Naive thymus-derived CD4-positive, alpha-beta T cell (primary cell): ENCODE results near the gene PCSK4. TPM values are rescaled to one million over a fixed set of nuclear protein-coding genes. Genes with fewer than 3 reads are reported as not detected.

ENCODE experiments used
- ATAC-seq: fragments of 150-1000 bp; cut with Tn5 transposase; 2 replicates; pipeline ENCODE4 v1.10.0; 2021; ENCODE audit warnings: mild to moderate bottlenecking, moderate library complexity
- CTCF ChIA-PET: fragments of 350-600 bp; sonication (Branson Sonifier 250); formaldehyde crosslinking; loops from one replicate; lab custom pipeline; 2021; ENCODE audit warnings: antibody characterized with exemption; lab: Charles Lee
- POLR2A ChIA-PET: fragments of 350-600 bp; sonication (Branson Sonifier 250); formaldehyde crosslinking; loops from one replicate; lab custom pipeline; 2021; ENCODE audit warnings: antibody characterized with exemption, inconsistent platforms; lab: Charles Lee
- DNase-seq, 9 donors: peaks; one replicate each; pipeline versions ENCODE4 v3.0.0 to v3.0.0-alpha.2; 2020 to 2022; ENCODE audit warnings: mixed read lengths in 1 of 9
- H3K27ac ChIP-seq: one replicate; pipeline ENCODE4 v1.7.0; 2013; ENCODE audit warnings: mild to moderate bottlenecking, low read depth, low read length, moderate library complexity
- H3K27me3 ChIP-seq, 2 donors: one replicate each; pipeline ENCODE4 v1.7.0; 2013; ENCODE audit warnings: low read length in 2 of 2, mild to moderate bottlenecking in 2 of 2, moderate library complexity in 2 of 2; ENCODE audit not compliant: control insufficient read depth in 2 of 2, insufficient read depth in 2 of 2
- H3K36me3 ChIP-seq, 3 experiments: 1 replicate in 2 of 3; 2 replicates in 1 of 3; pipeline ENCODE4 v1.7.0; 2013; ENCODE audit warnings: low read length in 3 of 3, mild to moderate bottlenecking in 3 of 3, moderate library complexity in 1 of 3; ENCODE audit not compliant: insufficient read depth in 3 of 3, control insufficient read depth in 2 of 3
- H3K4me1 ChIP-seq, 2 donors: one replicate each; pipeline ENCODE4 v1.7.0; 2013; ENCODE audit warnings: low read length in 2 of 2, mild to moderate bottlenecking in 2 of 2, moderate library complexity in 1 of 2; ENCODE audit not compliant: control insufficient read depth in 2 of 2, insufficient read depth in 2 of 2
- H3K4me3 ChIP-seq: 2 replicates; pipeline ENCODE4 v1.7.0; 2013; ENCODE audit warnings: mild to moderate bottlenecking, low read length
- H3K9me3 ChIP-seq, 3 experiments: 1 replicate in 2 of 3; 2 replicates in 1 of 3; pipeline ENCODE4 v1.7.0; 2013; ENCODE audit warnings: low read length in 3 of 3; ENCODE audit not compliant: control insufficient read depth in 2 of 3
- H3K27ac Mint-ChIP-seq, 9 donors: one replicate each; pipeline ENCODE4 v1.8.0; 2020 to 2022; ENCODE audit warnings: mixed read lengths in 9 of 9, mild to moderate bottlenecking in 8 of 9, moderate library complexity in 5 of 9, inconsistent platforms in 2 of 9
- H3K27me3 Mint-ChIP-seq, 5 donors: one replicate each; pipeline ENCODE4 v1.8.0; 2021 to 2022; ENCODE audit warnings: mixed read lengths in 5 of 5, mild to moderate bottlenecking in 1 of 5
- H3K36me3 Mint-ChIP-seq, 5 donors: one replicate each; pipeline ENCODE4 v1.8.0; 2020 to 2022; ENCODE audit warnings: mixed read lengths in 5 of 5, mild to moderate bottlenecking in 3 of 5, inconsistent platforms in 1 of 5
- H3K4me1 Mint-ChIP-seq, 7 donors: one replicate each; pipeline ENCODE4 v1.8.0; 2020 to 2022; ENCODE audit warnings: mixed read lengths in 7 of 7, mild to moderate bottlenecking in 3 of 7, inconsistent platforms in 1 of 7
- H3K4me3 Mint-ChIP-seq, 10 donors: one replicate each; pipeline ENCODE4 v1.8.0; 2020 to 2022; ENCODE audit warnings: mild to moderate bottlenecking in 10 of 10, mixed read lengths in 10 of 10, moderate library complexity in 6 of 10, inconsistent platforms in 2 of 10
- H3K9me3 Mint-ChIP-seq, 11 donors: one replicate each; pipeline ENCODE4 v1.8.0; 2020 to 2022; ENCODE audit warnings: mixed read lengths in 11 of 11, mild to moderate bottlenecking in 4 of 11, inconsistent platforms in 1 of 11, moderate library complexity in 1 of 11
- intact Hi-C, 2 donors: fragments of 100-400 bp; cut with micrococcal nuclease; formaldehyde crosslinking; loops; one replicate each; pipeline ENCODE4 v1.15.1; 2023
- polyA plus RNA-seq, 2 donors: library from polyadenylated mRNA; unstranded; fragments of 300-500 nt; fragmentation: Illumina TruSeq; gene quantifications; one replicate each; pipeline ENCODE4 v1.2.3, GENCODE V29; 2021
- total RNA-seq, 6 experiments: library from RNA in 5 of 6; stranded (reverse) in 5 of 6; gene quantifications; 1 replicate in 5 of 6; 2 replicates in 1 of 6; pipeline ENCODE4 v1.2.3 and lab custom pipeline; 2021 to 2026

The PCSK4 gene
- total and polyA plus RNA-seq, 7 experiments from 2014 or later = 0.64 to 10.8 (median 7.4) TPM

DNA sequence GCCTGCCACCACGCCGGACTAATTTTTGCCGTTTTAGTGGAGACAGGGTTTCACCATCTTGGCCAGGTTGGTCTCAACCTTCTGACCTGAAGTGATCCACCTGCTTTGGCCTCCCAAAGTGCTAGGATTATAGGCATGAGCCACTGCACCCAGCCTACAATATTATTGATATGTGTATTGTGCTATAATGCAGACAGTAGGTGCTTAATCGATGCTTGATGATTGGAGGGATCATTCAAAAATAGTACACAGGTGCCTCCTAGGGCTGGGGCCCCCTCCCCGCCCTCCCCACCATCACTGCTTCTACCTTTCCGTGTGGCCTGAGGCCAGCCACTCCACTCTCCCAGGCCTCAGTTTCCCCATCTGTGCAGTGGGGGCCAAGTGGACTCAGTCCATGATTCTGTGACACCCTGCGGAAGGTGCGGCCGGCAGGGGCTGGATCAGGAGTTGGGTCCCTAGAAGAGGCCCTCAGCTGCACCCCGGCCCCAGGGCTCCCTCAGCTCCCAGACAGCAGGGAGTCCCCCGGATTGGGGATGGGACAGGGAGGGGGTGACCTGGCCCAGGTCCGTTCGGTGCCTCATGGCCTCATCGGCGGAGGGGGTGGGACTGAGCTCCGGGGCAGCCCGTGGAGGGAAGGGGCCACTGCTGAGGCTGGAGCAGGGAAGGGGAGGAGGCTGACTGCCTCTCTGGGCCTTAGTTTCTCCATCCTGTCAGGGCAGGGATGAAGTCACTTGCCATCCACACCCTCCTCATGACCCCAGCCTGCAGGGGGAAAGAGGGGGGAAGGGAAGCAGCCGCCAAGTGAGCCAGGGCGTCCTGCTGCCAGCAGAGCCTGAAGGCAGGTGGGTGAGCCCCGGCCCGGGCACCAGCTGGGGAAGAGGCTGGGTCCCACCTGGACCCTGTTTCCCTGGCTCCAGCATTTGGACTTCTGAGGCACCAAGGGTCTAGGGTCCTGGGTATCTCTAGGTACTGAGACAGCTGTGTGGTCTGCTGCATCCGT is 21.5 kb upstream of the PCSK4 start:
- ChIA-PET CTCF (no interaction called here), POLR2A (interaction anchor here (0.6 kb wide), 1 partner anchor 71 kb away, joined by 3 read pairs; no protein-coding TSS in a partner anchor)
- Mint-ChIP-seq H3K36me3 (peaks cover 0 to 3% (median 0%) of the 10 kb centered on the region in 5 donors), H3K9me3 (peaks cover 0 to 5% (median 0%) of the 10 kb centered on the region in 11 donors), H3K4me3 (peak overlapping the region; percentile 64 to 85 (median 74)), H3K27ac (peak overlapping the region in 7 of 9 donors; percentile 8 to 75 (median 63)), H3K4me1 (peaks cover 7 to 37% (median 24%) of the 10 kb centered on the region in 7 donors), H3K27me3 (peaks cover 0 to 28% (median 0%) of the 10 kb centered on the region in 5 donors)
- DNase-seq (no peak), ATAC-seq (no peak)
- peak overlapping the region; percentile 27 for H3K27ac ChIP-seq
- H3K27me3 ChIP-seq = no peaks in the 10 kb centered on the region
- peak overlapping the region; percentile 59 for H3K4me3 ChIP-seq
- H3K36me3 ChIP-seq = no peaks in the 10 kb centered on the region
- H3K4me1 ChIP-seq = peaks cover 4 to 18% of the 10 kb centered on the region in 2 donors
- intact Hi-C loops = loop anchor here (2.0 to 10.0 kb wide), 3 partner anchors 21 to 67 kb away; partner anchors contain the start of genes PCSK4 (in 1 of the 2) and REEP6 (in 1 of the 2)
- no peaks in the 10 kb centered on the region for H3K9me3 ChIP-seq

DNA sequence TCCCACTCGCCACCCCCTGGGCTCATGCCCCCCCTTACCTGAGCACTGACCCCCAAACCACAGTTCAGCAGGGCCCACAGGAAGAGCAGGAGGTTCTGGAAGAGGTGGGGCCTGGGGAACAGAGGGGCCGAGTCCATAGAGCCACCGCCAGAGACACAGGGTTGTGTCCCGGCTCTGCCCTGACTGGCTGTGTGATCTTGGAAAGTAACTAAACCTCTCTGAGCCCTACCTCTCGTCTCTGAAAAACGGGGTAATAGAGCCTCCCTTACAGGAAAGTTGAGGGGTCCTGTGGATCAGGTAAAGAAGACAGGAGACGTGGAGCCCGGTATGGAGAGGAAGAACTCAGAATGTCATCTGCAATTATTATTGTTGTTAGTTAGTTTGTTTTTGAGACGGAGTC is 20.7 kb upstream of the PCSK4 start:
- POLR2A ChIA-PET = no interaction called here

DNA sequence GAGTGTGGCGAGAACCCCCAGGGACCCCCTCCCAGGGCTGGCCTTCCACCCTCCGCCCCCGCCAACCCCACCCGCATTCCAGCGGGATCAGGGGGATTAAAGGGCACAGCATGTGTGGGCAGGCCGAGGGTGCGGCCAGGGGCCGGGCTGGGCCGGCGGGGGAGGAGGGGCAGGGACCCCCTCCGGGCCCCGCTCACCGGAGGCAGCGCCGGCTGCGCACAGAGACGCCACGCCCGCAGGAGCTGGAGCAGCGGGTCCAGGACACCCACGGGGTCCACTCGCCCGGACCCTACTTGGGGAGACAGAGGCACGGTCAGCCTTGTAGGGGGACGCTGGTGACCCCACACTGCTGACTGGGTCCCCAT is 20.3 kb upstream of the PCSK4 start:
- Mint-ChIP-seq H3K4me1 (peaks cover 7 to 37% (median 24%) of the 10 kb centered on the region in 7 donors), H3K27ac (peak overlapping the region in 1 of 9 donors; percentile 33), H3K4me3 (peak overlapping the region in 1 of 10 donors; percentile 39), H3K27me3 (peaks cover 0 to 34% (median 0%) of the 10 kb centered on the region in 5 donors), H3K9me3 (peaks cover 0 to 5% (median 0%) of the 10 kb centered on the region in 11 donors), H3K36me3 (peaks cover 0 to 3% (median 0%) of the 10 kb centered on the region in 5 donors)
- no peak overlapping the region for H3K4me3 ChIP-seq
- intact Hi-C loops = loop anchor here in 1 of 2 donors (10.0 kb wide), 1 partner anchor 66 kb away; no protein-coding TSS in a partner anchor
- no peak overlapping the region for H3K27ac ChIP-seq
- peaks cover 4 to 18% of the 10 kb centered on the region in 2 donors for H3K4me1 ChIP-seq
- no peaks in the 10 kb centered on the region for H3K9me3 ChIP-seq
- no peaks in the 10 kb centered on the region for H3K27me3 ChIP-seq
- DNase-seq (no peak), ATAC-seq (no peak)
- ChIA-PET CTCF (no interaction called here), POLR2A (no interaction called here)
- H3K36me3 ChIP-seq = no peaks in the 10 kb centered on the region

More for the DNA sequence above, 20.7 kb upstream of the PCSK4 start:
- Mint-ChIP-seq H3K4me3 (peak overlapping the region in 7 of 10 donors; percentile 33 to 62 (median 42)), H3K36me3 (peaks cover 0 to 3% (median 0%) of the 10 kb centered on the region in 5 donors), H3K27ac (peak overlapping the region in 4 of 9 donors; percentile 8 to 70 (median 48)), H3K4me1 (peaks cover 7 to 37% (median 24%) of the 10 kb centered on the region in 7 donors), H3K27me3 (peaks cover 0 to 31% (median 0%) of the 10 kb centered on the region in 5 donors), H3K9me3 (peaks cover 0 to 5% (median 0%) of the 10 kb centered on the region in 11 donors)
- Histone ChIP-seq H3K27ac (no peak overlapping the region), H3K36me3 (no peaks in the 10 kb centered on the region), H3K9me3 (no peaks in the 10 kb centered on the region), H3K27me3 (no peaks in the 10 kb centered on the region), H3K4me3 (no peak overlapping the region), H3K4me1 (peaks cover 4 to 18% of the 10 kb centered on the region in 2 donors)
- ATAC-seq = no peak
- DNase-seq = no peak
- intact Hi-C loops = loop anchor here in 1 of 2 donors (10.0 kb wide), 1 partner anchor 66 kb away; no protein-coding TSS in a partner anchor
- CTCF ChIA-PET = no interaction called here

DNA sequence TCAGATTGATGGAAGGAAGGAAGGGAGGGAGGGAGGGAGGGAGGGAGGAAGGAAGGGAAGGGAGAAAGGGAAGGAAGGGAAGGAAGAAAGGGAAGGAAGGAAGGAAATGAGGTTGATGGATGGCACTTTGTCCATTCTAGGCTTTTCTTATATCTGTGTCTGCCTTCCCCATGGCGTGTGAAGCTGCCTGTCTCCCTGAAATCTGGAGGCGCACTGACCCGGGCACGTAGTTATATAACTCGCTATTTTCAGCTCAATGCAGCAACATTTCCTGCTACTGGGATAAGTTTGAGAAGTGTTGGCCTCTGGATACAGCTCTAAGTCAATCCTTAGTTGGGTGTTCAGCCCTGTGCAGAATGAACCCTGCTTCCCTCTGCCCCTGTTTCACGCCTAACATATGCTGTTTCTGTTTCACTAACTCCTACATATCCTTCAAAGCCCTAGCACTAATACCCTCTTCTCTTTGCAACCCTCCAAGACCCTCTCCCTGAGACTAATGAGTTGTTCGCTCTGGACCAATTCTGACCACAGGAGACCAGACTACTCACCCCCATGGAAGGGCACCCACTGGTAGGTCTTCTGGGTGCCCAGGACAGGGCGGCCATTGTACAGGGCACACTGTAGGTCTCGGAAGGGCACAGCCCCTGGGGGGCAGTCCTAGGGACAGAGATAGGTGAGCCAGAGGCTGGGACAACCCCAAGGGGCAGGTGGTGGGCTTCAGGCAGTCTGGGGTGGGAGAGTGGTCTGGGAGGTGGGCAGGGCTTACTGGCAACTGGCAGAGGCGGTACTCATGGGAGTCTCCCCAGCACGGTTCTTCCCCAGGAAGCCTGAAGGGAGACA is 19.7 kb upstream of the PCSK4 start:
- ATAC-seq = no peak
- peak overlapping the region in 4 of 9 donors; percentile 28 to 54 (median 42) for H3K27ac Mint-ChIP-seq
- peaks cover 0 to 36% (median 0%) of the 10 kb centered on the region in 5 donors for H3K27me3 Mint-ChIP-seq
- POLR2A ChIA-PET = interaction anchor here (1.2 kb wide), 1 partner anchor 19 kb away, joined by 3 read pairs; the partner anchor contains the start of genes PCSK4 and REEP6
- H3K27ac ChIP-seq = no peak overlapping the region
- peaks cover 7 to 37% (median 26%) of the 10 kb centered on the region in 7 donors for H3K4me1 Mint-ChIP-seq
- H3K4me1 ChIP-seq = peaks cover 4 to 18% of the 10 kb centered on the region in 2 donors
- H3K4me3 Mint-ChIP-seq = peak overlapping the region in 4 of 10 donors; percentile 1 to 58 (median 18)
- H3K9me3 Mint-ChIP-seq = peaks cover 0 to 5% (median 0%) of the 10 kb centered on the region in 11 donors
- no peaks in the 10 kb centered on the region for H3K9me3 ChIP-seq
- no peaks in the 10 kb centered on the region for H3K27me3 ChIP-seq
- CTCF ChIA-PET = no interaction called here
- no peak for DNase-seq
- intact Hi-C loops = loop anchor here in 1 of 2 donors (10.0 kb wide), 1 partner anchor 65 kb away; no protein-coding TSS in a partner anchor
- H3K36me3 Mint-ChIP-seq = peaks cover 0 to 3% (median 0%) of the 10 kb centered on the region in 5 donors
- H3K4me3 ChIP-seq = no peak overlapping the region
- H3K36me3 ChIP-seq = no peaks in the 10 kb centered on the region

DNA sequence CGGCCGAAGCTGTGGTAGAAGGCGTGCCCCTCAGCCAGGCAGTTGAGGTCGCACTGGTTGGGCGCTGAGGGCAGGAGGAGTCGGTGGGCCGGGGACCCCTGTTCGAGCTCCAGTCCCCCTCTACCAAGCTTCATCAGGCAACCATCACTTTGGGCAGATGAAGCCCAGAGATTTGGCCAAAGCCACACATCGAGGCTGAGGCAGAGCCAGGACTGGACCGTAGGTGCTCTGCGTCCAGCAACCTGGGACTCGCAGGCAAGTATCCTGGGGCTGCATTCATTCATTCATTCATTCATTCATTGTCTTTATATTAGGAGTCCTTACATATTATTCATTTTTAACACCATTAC is 18.3 kb upstream of the PCSK4 start:
- H3K27ac ChIP-seq = peak overlapping the region; percentile 79
- peaks cover 4 to 18% of the 10 kb centered on the region in 2 donors for H3K4me1 ChIP-seq
- DNase-seq (no peak), ATAC-seq (no peak)
- H3K27me3 Mint-ChIP-seq = peaks cover 0 to 41% (median 0%) of the 10 kb centered on the region in 5 donors
- POLR2A ChIA-PET = no interaction called here
- no peaks in the 10 kb centered on the region for H3K36me3 ChIP-seq
- H3K9me3 Mint-ChIP-seq = peaks cover 0 to 5% (median 0%) of the 10 kb centered on the region in 11 donors
- no peaks in the 10 kb centered on the region for H3K27me3 ChIP-seq
- no peak overlapping the region for H3K4me3 ChIP-seq
- H3K27ac Mint-ChIP-seq = peak overlapping the region in 4 of 9 donors; percentile 22 to 95 (median 58)
- H3K4me3 Mint-ChIP-seq = peak overlapping the region in 8 of 10 donors; percentile 5 to 84 (median 64)
- CTCF ChIA-PET = no interaction called here
- intact Hi-C loops = no loop called here
- H3K9me3 ChIP-seq = no peaks in the 10 kb centered on the region
- H3K36me3 Mint-ChIP-seq = peaks cover 0 to 3% (median 0%) of the 10 kb centered on the region in 5 donors
- peaks cover 7 to 40% (median 27%) of the 10 kb centered on the region in 7 donors for H3K4me1 Mint-ChIP-seq
